ENCODE measurements around the gene IFITM5. TPM values are rescaled to one million over a fixed set of nuclear protein-coding genes. Genes with fewer than 3 reads are reported as not detected.

IFITM5 gene
- total RNA-seq, result not detected in 2 replicates
- long read RNA-seq, result 0 reads

- Mint-ChIP-seq H3K4me3 (ENCODE audit: unreplicated experiment) (no peak within 1 kb of the TSS), H3K27ac (ENCODE audit: unreplicated experiment) (no peak within 1 kb of the TSS), H3K27me3 (ENCODE audit: unreplicated experiment) (no peaks in the 10 kb centered on the region), H3K4me1 (ENCODE audit: unreplicated experiment) (peaks cover 8% of the 10 kb centered on the region), H3K9me3 (ENCODE audit: unreplicated experiment) (no peaks in the 10 kb centered on the region), H3K36me3 (ENCODE audit: unreplicated experiment) (no peaks in the 10 kb centered on the region)
- TF ChIP-seq, protein P1, sequence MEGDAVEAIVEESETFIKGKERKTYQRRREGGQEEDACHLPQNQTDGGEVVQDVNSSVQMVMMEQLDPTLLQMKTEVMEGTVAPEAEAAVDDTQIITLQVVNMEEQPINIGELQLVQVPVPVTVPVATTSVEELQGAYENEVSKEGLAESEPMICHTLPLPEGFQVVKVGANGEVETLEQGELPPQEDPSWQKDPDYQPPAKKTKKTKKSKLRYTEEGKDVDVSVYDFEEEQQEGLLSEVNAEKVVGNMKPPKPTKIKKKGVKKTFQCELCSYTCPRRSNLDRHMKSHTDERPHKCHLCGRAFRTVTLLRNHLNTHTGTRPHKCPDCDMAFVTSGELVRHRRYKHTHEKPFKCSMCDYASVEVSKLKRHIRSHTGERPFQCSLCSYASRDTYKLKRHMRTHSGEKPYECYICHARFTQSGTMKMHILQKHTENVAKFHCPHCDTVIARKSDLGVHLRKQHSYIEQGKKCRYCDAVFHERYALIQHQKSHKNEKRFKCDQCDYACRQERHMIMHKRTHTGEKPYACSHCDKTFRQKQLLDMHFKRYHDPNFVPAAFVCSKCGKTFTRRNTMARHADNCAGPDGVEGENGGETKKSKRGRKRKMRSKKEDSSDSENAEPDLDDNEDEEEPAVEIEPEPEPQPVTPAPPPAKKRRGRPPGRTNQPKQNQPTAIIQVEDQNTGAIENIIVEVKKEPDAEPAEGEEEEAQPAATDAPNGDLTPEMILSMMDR (IDR thresholded peaks at IDR 0.05), result no peak
- DNase-seq (ENCODE audit: extremely low spot score, unreplicated experiment), result no peak
Measured at GRCh38 chr11:299081-299891, at the start of gene IFITM5. IFITM5 (minus strand) TSS chr11:299526; CDS start chr11:299490, 36 bp downstream.

DNA sequence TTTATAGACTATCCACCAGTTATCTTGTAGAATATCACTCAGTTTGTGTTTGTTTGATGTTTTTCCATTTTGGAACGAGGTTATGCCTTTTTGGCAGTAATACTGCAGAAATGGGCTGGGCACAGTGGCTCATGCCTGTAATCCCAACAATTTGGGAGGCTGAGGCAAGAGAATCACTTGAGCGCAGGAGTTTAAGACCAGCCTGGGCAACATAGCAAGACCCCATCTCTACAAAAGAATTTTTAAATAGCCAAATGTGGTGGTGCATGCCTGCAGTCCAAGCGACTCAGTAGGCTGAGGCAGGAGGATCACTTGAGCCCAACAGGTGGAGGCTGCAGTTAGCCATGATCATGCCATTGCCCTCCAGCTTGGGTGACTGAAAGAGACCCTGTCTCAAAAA lies 47.2 kb upstream of the IFITM5 start:
- peaks cover 13% of the 10 kb centered on the region for H3K4me1 Mint-ChIP-seq (ENCODE audit: unreplicated experiment)
- no peaks in the 10 kb centered on the region for H3K27me3 Mint-ChIP-seq (ENCODE audit: unreplicated experiment)
- DNase-seq (ENCODE audit: extremely low spot score, unreplicated experiment), result no peak
- H3K27ac Mint-ChIP-seq (ENCODE audit: unreplicated experiment), result no peak overlapping the region
- H3K4me3 Mint-ChIP-seq (ENCODE audit: unreplicated experiment), result no peak overlapping the region
- H3K9me3 Mint-ChIP-seq (ENCODE audit: unreplicated experiment), result no peaks in the 10 kb centered on the region
- H3K36me3 Mint-ChIP-seq (ENCODE audit: unreplicated experiment), result no peaks in the 10 kb centered on the region
- TF ChIP-seq, protein P1 (IDR thresholded peaks at IDR 0.05), result no peak

DNA sequence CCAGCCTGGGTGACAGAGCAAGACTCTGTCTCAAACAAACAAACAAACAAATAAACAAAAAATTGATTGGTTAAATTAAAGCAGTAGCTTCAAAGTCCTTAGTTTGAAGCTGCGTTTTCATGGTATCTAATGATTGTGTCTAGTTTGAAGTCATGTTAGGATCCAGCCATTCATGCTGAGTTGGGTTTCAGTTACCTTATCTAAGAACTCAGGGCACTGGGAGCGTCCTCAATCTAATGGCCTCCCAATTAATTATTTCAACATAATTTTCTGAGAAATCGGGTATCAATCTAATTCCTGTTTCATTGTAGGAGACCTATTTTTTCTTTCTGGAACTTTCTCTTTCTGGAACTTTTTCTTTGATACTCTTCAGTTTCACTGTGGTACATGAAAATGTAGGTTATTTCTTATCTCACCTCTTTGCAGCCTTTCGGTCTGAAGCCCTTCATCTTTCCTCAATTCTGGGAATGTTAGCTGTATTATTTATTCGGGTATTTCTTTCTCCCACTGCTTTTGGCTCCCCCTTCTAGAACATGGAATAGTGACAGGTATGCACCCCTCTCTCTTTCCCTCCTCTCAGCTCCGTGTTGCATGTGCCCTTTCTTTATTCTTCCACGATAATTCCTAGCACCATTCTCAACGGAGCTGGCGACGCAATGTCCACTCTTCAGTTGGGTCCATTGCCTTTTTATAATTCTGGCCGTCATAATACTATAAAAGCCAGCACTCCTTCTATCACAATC lies 45.7 kb upstream of the IFITM5 start:
- no peak for DNase-seq (ENCODE audit: extremely low spot score, unreplicated experiment)
- H3K27ac Mint-ChIP-seq (ENCODE audit: unreplicated experiment), result no peak overlapping the region
- peaks cover 4% of the 10 kb centered on the region for H3K4me1 Mint-ChIP-seq (ENCODE audit: unreplicated experiment)
- no peak overlapping the region for H3K4me3 Mint-ChIP-seq (ENCODE audit: unreplicated experiment)
- H3K9me3 Mint-ChIP-seq (ENCODE audit: unreplicated experiment), result no peaks in the 10 kb centered on the region
- peaks cover 5% of the 10 kb centered on the region for H3K27me3 Mint-ChIP-seq (ENCODE audit: unreplicated experiment)
- TF ChIP-seq, protein P1 (IDR thresholded peaks at IDR 0.05), result no peak
- no peaks in the 10 kb centered on the region for H3K36me3 Mint-ChIP-seq (ENCODE audit: unreplicated experiment)

DNA sequence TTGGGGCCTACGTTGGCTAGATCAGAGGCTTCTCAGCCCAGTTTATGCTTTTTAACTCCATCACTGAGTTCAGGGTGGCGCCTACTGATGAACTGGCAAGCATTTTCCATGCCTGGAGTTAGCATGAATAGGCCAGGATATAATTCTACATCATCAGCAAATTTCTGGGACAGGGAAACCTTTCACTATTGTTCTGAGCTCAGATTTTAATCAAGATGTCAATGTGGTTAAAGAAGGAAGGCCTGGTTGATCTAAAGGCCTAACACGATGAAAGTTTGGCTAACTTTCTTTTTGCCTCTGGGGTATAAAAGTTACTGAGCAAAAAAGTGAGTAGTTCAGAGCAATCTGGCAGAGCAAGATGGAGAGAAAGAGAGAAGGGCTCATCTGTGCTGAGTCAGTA lies 43.0 kb upstream of the IFITM5 start:
- H3K9me3 Mint-ChIP-seq (ENCODE audit: unreplicated experiment), result no peaks in the 10 kb centered on the region

More for the DNA sequence above, 43.0 kb upstream of the IFITM5 start:
- peak overlapping the region; percentile 55 for H3K27ac Mint-ChIP-seq (ENCODE audit: unreplicated experiment)
- no peak for DNase-seq (ENCODE audit: extremely low spot score, unreplicated experiment)
- TF ChIP-seq, protein P1 (IDR thresholded peaks at IDR 0.05), result no peak
- peaks cover 5% of the 10 kb centered on the region for H3K27me3 Mint-ChIP-seq (ENCODE audit: unreplicated experiment)
- H3K4me1 Mint-ChIP-seq (ENCODE audit: unreplicated experiment), result peaks cover 9% of the 10 kb centered on the region
- H3K36me3 Mint-ChIP-seq (ENCODE audit: unreplicated experiment), result no peaks in the 10 kb centered on the region
- H3K4me3 Mint-ChIP-seq (ENCODE audit: unreplicated experiment), result no peak overlapping the region

All from osteocyte (in vitro differentiated cells).